Mucosa of descending colon (tissue), 3 donors: ENCODE results near the gene SLC51B. TPM values are rescaled to one million over a fixed set of nuclear protein-coding genes. Genes with fewer than 3 reads are reported as not detected.
"Not testable (repeated sequence)": the region's sequence is repeated elsewhere in the genome, so short reads cannot be mapped to it uniquely, and the experiment has no call there.

Experiments
- ATAC-seq: fragments of 200-7000 bp; cut with Tn5 transposase; one replicate; pipeline ENCODE4 v1.9.1; 2020; ENCODE audit warnings: mild to moderate bottlenecking, moderate library complexity
- DNase-seq, 3 donors: peaks; one replicate each; pipeline ENCODE4 v3.0.0-alpha.2; 2020
- H3K36me3 ChIP-seq: fragments of 200-600 bp; one replicate; pipeline ENCODE4 v1.8.0; 2021; ENCODE audit warnings: low read depth, mild to moderate bottlenecking
- H3K4me1 ChIP-seq: fragments of 200-600 bp; one replicate; pipeline ENCODE4 v1.8.0; 2021; ENCODE audit warnings: low read depth, mild to moderate bottlenecking
- H3K4me3 ChIP-seq: fragments of 200-600 bp; one replicate; pipeline ENCODE4 v1.8.0; 2021; ENCODE audit warnings: mild to moderate bottlenecking
- H3K9me3 ChIP-seq: fragments of 200-600 bp; one replicate; pipeline ENCODE4 v1.8.0; 2021; ENCODE audit warnings: mild to moderate bottlenecking
- intact Hi-C, 2 donors: fragments of 100-400 bp; cut with DNase I in 1 of 2; cut with micrococcal nuclease in 1 of 2; formaldehyde crosslinking; loops; one replicate each; pipeline versions ENCODE4 v1.11.0 to v1.11.1; 2022; cut with DNase I, micrococcal nuclease
- total RNA-seq, 3 donors: library from RNA; stranded (reverse); fragmentation: NEBNext Ultra II Directional in 2 of 3; extraction: Animal tissue kit (Norgen Biotek cat#: 25700) in 2 of 3; gene quantifications; one replicate each; pipeline versions ENCODE4 v1.2.1 to v1.2.4, GENCODE V29; 2021 to 2023
- TF ChIP-seq, protein P1 (sequence below): fragments of 200-600 bp; IDR thresholded peaks from one replicate; pipeline ENCODE4 v1.8.0; 2022; ENCODE audit warnings: antibody characterized with exemption, mild to moderate bottlenecking
- donor health status: DM: no; HTN: no; CAD: no; lungs with moderate emphysema.
- donor health status: DM: no; HTN: no; CAD: no.
- donor health status: DM: no; HTN: yes; CAD: no.

SLC51B gene
- total RNA-seq, 3 donors from 2014 or later: 70.1 to 157 (median 76.2) TPM

DNA sequence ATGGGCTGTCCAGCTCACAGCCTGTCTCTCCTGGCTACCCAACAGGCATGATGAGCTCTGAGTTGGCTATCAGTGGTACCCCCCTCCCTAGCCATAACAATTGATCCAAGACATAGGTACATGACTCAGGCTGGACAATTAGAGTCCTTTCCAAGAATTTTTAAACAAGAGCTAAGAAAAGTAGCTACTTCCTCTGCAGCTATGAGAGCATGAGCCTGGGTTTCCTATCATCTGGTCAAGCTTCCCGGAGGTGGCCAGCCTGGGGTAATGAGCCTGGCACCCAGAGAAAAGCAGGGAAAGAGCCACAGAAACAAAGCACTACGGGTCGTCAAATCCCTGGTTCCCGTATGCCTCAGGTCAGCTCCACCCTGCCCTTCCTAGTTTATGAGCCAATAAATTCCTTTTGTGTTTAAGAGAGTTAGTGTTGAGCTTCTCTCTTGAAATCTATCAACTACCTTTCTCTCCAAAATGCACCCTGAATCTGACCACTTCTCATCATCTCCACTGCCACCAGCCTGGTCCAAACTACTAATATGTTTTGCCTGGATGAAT is 2.3 kb upstream of the SLC51B start:
- peaks cover 23% of the 10 kb centered on the region for H3K4me1 ChIP-seq
- TF ChIP-seq, protein P1, sequence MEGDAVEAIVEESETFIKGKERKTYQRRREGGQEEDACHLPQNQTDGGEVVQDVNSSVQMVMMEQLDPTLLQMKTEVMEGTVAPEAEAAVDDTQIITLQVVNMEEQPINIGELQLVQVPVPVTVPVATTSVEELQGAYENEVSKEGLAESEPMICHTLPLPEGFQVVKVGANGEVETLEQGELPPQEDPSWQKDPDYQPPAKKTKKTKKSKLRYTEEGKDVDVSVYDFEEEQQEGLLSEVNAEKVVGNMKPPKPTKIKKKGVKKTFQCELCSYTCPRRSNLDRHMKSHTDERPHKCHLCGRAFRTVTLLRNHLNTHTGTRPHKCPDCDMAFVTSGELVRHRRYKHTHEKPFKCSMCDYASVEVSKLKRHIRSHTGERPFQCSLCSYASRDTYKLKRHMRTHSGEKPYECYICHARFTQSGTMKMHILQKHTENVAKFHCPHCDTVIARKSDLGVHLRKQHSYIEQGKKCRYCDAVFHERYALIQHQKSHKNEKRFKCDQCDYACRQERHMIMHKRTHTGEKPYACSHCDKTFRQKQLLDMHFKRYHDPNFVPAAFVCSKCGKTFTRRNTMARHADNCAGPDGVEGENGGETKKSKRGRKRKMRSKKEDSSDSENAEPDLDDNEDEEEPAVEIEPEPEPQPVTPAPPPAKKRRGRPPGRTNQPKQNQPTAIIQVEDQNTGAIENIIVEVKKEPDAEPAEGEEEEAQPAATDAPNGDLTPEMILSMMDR: no peak
- no peak overlapping the region for H3K4me3 ChIP-seq
- peak in 1 of 3 donors; percentile 67 for DNase-seq
- intact Hi-C loops: no loop called here
- H3K36me3 ChIP-seq: no peaks in the 10 kb centered on the region
- peak; percentile 67 for ATAC-seq
- H3K9me3 ChIP-seq: no peaks in the 10 kb centered on the region

DNA sequence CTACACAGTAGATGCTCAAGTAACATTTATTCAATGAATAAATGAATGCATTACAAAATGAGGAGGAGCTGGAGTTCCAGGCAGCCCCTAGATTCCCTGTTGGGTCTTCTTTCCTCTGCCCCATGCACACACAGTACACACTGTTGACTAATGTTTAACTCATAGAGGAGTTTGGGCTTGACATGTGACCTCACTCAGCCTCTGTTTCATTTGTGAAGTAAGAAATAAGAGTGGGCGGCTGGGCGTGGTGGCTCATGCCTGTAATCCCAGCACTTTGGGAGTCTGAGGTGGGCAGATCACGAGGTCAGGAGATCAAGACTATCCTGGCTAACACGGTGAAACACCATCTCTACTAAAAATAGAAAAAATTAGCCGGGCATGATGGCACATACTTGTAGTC is 969 bp upstream of the SLC51B start:
- intact Hi-C loops, H3K4me3 ChIP-seq, H3K9me3 ChIP-seq, H3K36me3 ChIP-seq: not testable (repeated sequence)
- H3K4me1 ChIP-seq: peaks cover 23% of the 10 kb centered on the region
- ATAC-seq (peak; percentile 63), DNase-seq (peak in 2 of 3 donors; percentile 65 to 76)

DNA sequence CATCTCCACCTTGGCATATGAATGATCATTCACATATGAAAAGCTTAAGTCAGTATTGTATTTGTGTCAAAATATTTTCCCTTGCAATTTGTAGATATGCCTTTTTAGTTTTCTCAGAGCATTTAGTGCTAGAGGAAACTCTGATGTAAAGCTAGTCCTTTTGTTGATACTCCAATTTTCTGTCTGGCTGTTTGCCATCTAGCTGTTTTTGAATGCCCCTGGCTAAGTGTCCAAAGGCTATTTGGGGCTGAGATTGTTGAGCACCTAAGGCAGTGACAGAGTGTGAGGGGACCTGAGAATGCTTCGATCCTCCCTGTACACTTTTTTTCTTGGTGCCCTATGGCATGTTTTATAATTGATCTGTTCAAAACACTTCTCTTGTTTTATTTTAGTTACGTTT is 3.1 kb downstream of the SLC51B start:
- Histone ChIP-seq H3K36me3 (no peaks in the 10 kb centered on the region), H3K4me3 (no peak overlapping the region), H3K4me1 (peaks cover 23% of the 10 kb centered on the region), H3K9me3 (no peaks in the 10 kb centered on the region)
- intact Hi-C loops: no loop called here
- TF ChIP-seq, protein P1: no peak
- no peak for ATAC-seq
- no peak for DNase-seq

DNA sequence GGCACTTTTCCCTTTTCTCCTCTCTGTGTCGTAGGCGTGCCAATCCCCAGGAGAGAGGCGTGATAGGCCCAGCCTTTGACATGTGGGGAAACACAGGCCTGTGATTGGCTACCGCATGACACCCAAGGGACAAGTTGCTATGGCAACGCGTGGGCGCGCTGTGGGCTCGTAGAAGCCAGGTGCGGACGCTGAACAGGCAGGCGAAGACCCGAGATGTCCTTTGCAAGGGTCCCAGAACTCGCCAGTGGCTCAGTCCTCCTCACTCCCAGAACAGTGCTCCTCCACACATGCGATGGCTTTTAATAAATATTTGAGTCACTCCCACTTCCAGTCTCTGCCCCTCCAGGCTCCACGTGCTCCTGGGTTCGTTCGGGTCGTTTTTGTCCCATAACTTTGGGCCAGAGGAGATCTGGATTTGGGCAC is 4.2 kb downstream of the SLC51B start:
- ATAC-seq (peak; percentile 76), DNase-seq (peak; percentile 86 to 93 (median 91))
- H3K36me3 ChIP-seq: no peaks in the 10 kb centered on the region
- H3K4me1 ChIP-seq: peaks cover 18% of the 10 kb centered on the region
- intact Hi-C loops: no loop called here
- H3K4me3 ChIP-seq: no peak overlapping the region
- TF ChIP-seq, protein P1: no peak
- no peaks in the 10 kb centered on the region for H3K9me3 ChIP-seq

DNA sequence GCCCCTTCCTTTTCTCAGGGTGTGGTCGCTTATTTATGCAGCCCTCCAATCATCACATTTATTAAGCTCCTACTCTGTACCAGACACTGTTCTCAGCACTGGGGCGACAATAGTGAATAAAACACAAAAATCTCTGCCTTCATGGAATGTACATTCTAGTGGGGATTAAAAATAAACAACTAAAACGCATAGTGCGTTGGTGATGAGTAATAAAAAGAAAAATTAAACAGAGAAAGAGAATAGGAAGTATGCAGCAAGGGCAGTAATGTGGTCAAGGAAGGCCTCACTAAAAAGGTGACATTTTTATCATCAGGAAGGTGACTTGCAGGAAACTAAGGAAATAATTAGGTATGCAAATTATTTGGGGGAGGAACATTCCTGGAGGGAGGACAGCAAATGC is 5.1 kb downstream of the SLC51B start:
- ATAC-seq: no peak
- H3K4me1 ChIP-seq: peaks cover 23% of the 10 kb centered on the region
- DNase-seq: no peak
- no peak overlapping the region for H3K4me3 ChIP-seq
- no peaks in the 10 kb centered on the region for H3K9me3 ChIP-seq
- intact Hi-C loops: no loop called here
- TF ChIP-seq, protein P1: no peak
- H3K36me3 ChIP-seq: no peaks in the 10 kb centered on the region

DNA sequence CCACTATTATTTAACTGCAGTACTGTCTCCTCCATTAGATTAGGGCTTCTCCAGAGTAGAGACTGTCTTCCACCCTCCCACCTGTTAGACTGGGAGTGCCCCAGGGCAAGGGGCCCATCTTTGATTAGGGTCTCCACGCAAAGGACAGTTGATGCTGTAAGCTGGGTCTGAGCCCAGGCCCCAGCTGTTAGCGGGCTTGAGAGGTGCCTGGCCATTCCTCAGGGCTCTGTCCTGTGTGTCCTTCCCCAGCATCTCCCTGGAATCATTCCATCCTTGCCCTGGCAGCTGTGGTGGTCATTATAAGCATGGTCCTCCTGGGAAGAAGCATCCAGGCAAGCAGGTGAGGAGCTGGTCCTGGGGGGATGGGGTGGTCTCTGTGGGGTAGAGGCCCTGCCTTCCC is 6.1 kb downstream of the SLC51B start:
- no peak overlapping the region for H3K4me3 ChIP-seq
- H3K36me3 ChIP-seq: no peaks in the 10 kb centered on the region
- intact Hi-C loops: no loop called here
- TF ChIP-seq, protein P1: no peak
- no peaks in the 10 kb centered on the region for H3K9me3 ChIP-seq
- ATAC-seq (no peak), DNase-seq (no peak)
- H3K4me1 ChIP-seq: peaks cover 28% of the 10 kb centered on the region
